GM18505 (cell line): ENCODE results near the gene OR1J4.

Source experiments
- ATAC-seq: cut with Tn5 transposase; IDR thresholded peaks from one replicate; pipeline ENCODE4 v1.9.1; 2021; ENCODE audit not compliant: unreplicated experiment
- POLR2A ChIP-seq: IDR thresholded peaks from 4 replicates; pipeline ENCODE4 v1.6.1; 2011; ENCODE audit warnings: borderline replicate concordance; ENCODE audit not compliant: insufficient read depth, insufficient read length; ENCODE audit errors: extremely low read depth

Gene OR1J4

DNA sequence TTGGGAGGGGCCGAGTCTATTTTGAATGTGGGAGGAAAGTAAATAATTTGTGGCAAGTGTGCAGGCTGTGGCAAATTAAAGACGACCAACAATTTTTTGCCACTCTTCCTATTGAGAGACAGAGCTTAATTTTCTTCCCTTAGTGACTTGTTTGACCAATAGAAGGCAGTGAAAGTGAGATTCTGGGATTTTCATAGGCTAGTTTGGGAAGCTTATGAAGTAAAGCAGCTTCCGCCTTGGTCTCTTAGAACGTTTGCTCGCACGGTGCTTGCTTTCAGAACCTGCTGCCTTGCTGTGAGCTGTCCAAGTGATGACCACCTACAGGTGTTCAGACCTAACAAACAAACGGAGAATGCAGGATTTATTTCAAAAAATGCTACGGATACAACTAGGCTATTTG lies 27.3 kb downstream of the OR1J4 start:
- no peak for ATAC-seq
- TF ChIP-seq POLR2A, result no peak

- TF ChIP-seq POLR2A, result no peak
- no peak for ATAC-seq
Measured at GRCh38 chr9:122551371-122551770, 32.4 kb downstream of the OR1J4 start.

DNA sequence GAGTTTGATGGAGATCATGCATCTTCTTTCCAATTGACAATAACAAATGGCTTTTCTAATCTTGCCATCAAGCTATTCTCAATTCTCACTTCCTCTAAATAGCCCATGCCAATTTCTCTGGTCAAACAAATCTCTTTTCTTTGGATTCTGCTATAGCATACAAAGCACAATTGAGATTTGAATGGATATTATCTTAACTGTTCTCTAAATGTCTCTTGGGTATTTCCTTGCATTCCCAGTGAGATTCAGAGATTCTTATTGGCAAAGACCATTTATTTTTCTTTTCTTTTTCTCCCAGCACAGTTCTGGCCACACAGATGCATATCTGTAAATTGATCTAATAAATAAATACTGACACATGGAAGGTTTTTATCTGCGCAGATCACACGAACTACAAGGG lies 33.9 kb downstream of the OR1J4 start, which contains the start of gene OR1N2:
TSS of gene OR1N2 (plus strand) at position 301 of the 400 bp plus-strand sequence. CDS start 100 bp downstream, outside the sequence.
- no peak for ATAC-seq
- no peak for TF ChIP-seq POLR2A

- no peak for TF ChIP-seq POLR2A
- ATAC-seq, result no peak
Measured at GRCh38 chr9:122561446-122561845, 42.5 kb downstream of the OR1J4 start.

DNA sequence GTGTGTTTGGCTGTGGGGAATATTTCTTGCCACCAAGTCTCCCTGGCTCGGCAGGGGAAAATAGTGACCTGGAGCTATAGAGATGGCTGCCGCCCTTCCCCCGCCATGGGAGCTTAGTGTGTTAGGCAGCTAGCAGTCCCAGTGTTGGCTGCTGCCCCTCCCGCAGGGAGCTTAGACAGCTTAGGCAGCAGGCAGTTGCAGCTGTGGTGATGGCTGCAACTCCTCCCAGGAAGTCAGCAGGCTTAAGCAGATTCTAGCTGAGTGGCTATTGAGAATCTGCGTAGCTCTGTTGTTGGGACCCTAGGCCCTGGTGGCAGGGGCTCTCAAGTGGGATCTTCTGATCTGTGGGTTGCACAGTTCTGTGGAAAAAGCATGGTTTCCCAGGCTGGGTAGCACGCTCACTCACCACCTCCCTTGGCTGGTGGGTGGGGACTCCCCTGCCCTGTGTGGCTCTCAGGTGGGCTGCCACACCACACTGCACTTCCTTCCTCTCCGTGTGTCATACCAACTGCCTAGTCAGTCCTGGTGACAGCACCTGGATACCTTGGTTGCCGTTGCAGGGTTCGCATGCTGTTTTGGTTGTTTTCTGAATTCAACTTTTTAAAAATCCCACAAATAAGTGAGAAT lies 43.3 kb downstream of the OR1J4 start:
- ATAC-seq, result no peak
- TF ChIP-seq POLR2A, result no peak

GRCh38 chr9:122567901-122568300 lies 49.0 kb downstream of the OR1J4 start:
- no peak for TF ChIP-seq POLR2A

More at GRCh38 chr9:122567901-122568300, 49.0 kb downstream of the OR1J4 start:
- no peak for ATAC-seq
